ENCODE measurements around the gene CTDSP2. TPM values are rescaled to one million over a fixed set of nuclear protein-coding genes. Genes with fewer than 3 reads are reported as not detected.
A peak's percentile ranks its signal among the peaks of the same experiment; 100 is the strongest.

The CTDSP2 gene
- total and polyA plus RNA-seq, 10 of the 15 experiments (the other 5 are each of a cell fraction or from before 2014, with no cell fraction given): 17.3 to 98.2 (median 54.1) TPM

DNA sequence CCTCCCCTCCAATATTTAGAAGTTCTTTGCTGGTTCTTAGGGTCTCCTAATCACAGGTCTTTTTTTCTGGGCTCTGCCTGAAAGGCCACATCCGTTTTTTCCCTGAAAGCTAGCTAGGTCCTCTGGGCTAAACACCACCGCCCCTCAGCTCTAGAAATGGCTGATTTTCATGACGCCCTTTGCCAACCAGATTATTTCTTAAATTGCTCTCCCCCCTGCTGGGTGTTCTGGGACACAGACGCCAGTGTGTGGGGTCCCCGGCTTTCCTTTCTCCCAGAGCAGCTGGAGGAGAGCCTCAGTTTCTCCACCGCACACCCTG is 49.5 kb upstream of the CTDSP2 start (continued):
- TF ChIP-seq ZBTB4 (CRISPR knock-in tag; IDR thresholded peaks at IDR 0.05) (no peak), CTCF (IDR thresholded peaks at IDR 0.05 in 2 of 3, conservative IDR thresholded peaks at IDR 0.05 in 1 of 3; ENCODE audit: control insufficient read depth in 2 of 3, extremely low read depth in 1 of 3, insufficient read depth in 1 of 3, low read depth in 3 of 3, low read length in 3 of 3) (0 out of 6 replicates have a peak, but pooled peaks of 1 of the 3 experiments have one; percentile 8), RUNX3 (IDR thresholded peaks at IDR 0.05; ENCODE audit: low read length) (no peak)
- TF ChIP-seq, protein P1, sequence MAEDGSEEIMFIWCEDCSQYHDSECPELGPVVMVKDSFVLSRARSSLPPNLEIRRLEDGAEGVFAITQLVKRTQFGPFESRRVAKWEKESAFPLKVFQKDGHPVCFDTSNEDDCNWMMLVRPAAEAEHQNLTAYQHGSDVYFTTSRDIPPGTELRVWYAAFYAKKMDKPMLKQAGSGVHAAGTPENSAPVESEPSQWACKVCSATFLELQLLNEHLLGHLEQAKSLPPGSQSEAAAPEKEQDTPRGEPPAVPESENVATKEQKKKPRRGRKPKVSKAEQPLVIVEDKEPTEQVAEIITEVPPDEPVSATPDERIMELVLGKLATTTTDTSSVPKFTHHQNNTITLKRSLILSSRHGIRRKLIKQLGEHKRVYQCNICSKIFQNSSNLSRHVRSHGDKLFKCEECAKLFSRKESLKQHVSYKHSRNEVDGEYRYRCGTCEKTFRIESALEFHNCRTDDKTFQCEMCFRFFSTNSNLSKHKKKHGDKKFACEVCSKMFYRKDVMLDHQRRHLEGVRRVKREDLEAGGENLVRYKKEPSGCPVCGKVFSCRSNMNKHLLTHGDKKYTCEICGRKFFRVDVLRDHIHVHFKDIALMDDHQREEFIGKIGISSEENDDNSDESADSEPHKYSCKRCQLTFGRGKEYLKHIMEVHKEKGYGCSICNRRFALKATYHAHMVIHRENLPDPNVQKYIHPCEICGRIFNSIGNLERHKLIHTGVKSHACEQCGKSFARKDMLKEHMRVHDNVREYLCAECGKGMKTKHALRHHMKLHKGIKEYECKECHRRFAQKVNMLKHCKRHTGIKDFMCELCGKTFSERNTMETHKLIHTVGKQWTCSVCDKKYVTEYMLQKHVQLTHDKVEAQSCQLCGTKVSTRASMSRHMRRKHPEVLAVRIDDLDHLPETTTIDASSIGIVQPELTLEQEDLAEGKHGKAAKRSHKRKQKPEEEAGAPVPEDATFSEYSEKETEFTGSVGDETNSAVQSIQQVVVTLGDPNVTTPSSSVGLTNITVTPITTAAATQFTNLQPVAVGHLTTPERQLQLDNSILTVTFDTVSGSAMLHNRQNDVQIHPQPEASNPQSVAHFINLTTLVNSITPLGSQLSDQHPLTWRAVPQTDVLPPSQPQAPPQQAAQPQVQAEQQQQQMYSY (CRISPR knock-in tag; IDR thresholded peaks at IDR 0.05): no peak
- TF ChIP-seq, protein P2, sequence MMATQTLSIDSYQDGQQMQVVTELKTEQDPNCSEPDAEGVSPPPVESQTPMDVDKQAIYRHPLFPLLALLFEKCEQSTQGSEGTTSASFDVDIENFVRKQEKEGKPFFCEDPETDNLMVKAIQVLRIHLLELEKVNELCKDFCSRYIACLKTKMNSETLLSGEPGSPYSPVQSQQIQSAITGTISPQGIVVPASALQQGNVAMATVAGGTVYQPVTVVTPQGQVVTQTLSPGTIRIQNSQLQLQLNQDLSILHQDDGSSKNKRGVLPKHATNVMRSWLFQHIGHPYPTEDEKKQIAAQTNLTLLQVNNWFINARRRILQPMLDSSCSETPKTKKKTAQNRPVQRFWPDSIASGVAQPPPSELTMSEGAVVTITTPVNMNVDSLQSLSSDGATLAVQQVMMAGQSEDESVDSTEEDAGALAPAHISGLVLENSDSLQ (IDR thresholded peaks at IDR 0.05): no peak
